ENCODE data around the gene GABRG3. TPM values are rescaled to one million over a fixed set of nuclear protein-coding genes. Genes with fewer than 3 reads are reported as not detected.
A peak's percentile ranks its signal among the peaks of the same experiment; 100 is the strongest.

Gene GABRG3
- not detected in 2 replicates for total RNA-seq

- FAIRE-seq, result no peak
Observed at GRCh38 chr15:26970712-26971210, at the start of gene GABRG3. GABRG3 (plus strand) TSS chr15:26971181.

GRCh38 chr15:26921433-26921832, 49.5 kb upstream of the GABRG3 start:
- Histone ChIP-seq H3K27me3 (ENCODE audit: control insufficient read depth, insufficient read depth, low read length) (no peaks in the 10 kb centered on the region), H3K36me3 (ENCODE audit: control insufficient read depth, insufficient read depth, low read length) (no peaks in the 10 kb centered on the region), H3K4me3 (ENCODE audit: low read depth, low read length) (no peak overlapping the region)
- FAIRE-seq, result no peak
- no peak for TF ChIP-seq CTCF (IDR thresholded peaks at IDR 0.05; ENCODE audit: insufficient read depth, low read length, severe bottlenecking)
- DNase-seq (ENCODE audit: low read depth), result no peak

More at GRCh38 chr15:26970712-26971210, at the start of gene GABRG3:
- Histone ChIP-seq H3K4me3 (ENCODE audit: low read depth, low read length) (no peak within 1 kb of the TSS), H3K36me3 (ENCODE audit: control insufficient read depth, insufficient read depth, low read length) (no peaks in the 10 kb centered on the region), H3K27me3 (ENCODE audit: control insufficient read depth, insufficient read depth, low read length) (peaks cover 2% of the 10 kb centered on the region)
- no peak for DNase-seq (ENCODE audit: low read depth)
- no peak for TF ChIP-seq CTCF (IDR thresholded peaks at IDR 0.05; ENCODE audit: insufficient read depth, low read length, severe bottlenecking)

- DNase-seq (ENCODE audit: low read depth) (no peak), FAIRE-seq (no peak)
- H3K36me3 ChIP-seq (ENCODE audit: control insufficient read depth, insufficient read depth, low read length), result no peaks in the 10 kb centered on the region
- TF ChIP-seq CTCF (IDR thresholded peaks at IDR 0.05; ENCODE audit: insufficient read depth, low read length, severe bottlenecking), result no peak
- no peaks in the 10 kb centered on the region for H3K27me3 ChIP-seq (ENCODE audit: control insufficient read depth, insufficient read depth, low read length)
- no peak overlapping the region for H3K4me3 ChIP-seq (ENCODE audit: low read depth, low read length)
Observed at GRCh38 chr15:26926081-26926480, 44.9 kb upstream of the GABRG3 start.

- FAIRE-seq, result peak; percentile 58
- no peak for TF ChIP-seq CTCF (IDR thresholded peaks at IDR 0.05; ENCODE audit: insufficient read depth, low read length, severe bottlenecking)
- H3K27me3 ChIP-seq (ENCODE audit: control insufficient read depth, insufficient read depth, low read length), result no peaks in the 10 kb centered on the region
- no peak overlapping the region for H3K4me3 ChIP-seq (ENCODE audit: low read depth, low read length)
- DNase-seq (ENCODE audit: low read depth), result peak; percentile 2
- no peaks in the 10 kb centered on the region for H3K36me3 ChIP-seq (ENCODE audit: control insufficient read depth, insufficient read depth, low read length)
Observed at GRCh38 chr15:26928051-26928450, 42.9 kb upstream of the GABRG3 start.

GRCh38 chr15:26929588-26929987, 41.4 kb upstream of the GABRG3 start:
- no peak for FAIRE-seq
- no peak for DNase-seq (ENCODE audit: low read depth)
- H3K27me3 ChIP-seq (ENCODE audit: control insufficient read depth, insufficient read depth, low read length), result no peaks in the 10 kb centered on the region
- H3K36me3 ChIP-seq (ENCODE audit: control insufficient read depth, insufficient read depth, low read length), result no peaks in the 10 kb centered on the region
- H3K4me3 ChIP-seq (ENCODE audit: low read depth, low read length), result no peak overlapping the region
- TF ChIP-seq CTCF (IDR thresholded peaks at IDR 0.05; ENCODE audit: insufficient read depth, low read length, severe bottlenecking), result no peak

GRCh38 chr15:26934848-26935247, 36.1 kb upstream of the GABRG3 start:
- Histone ChIP-seq H3K36me3 (ENCODE audit: control insufficient read depth, insufficient read depth, low read length) (no peaks in the 10 kb centered on the region), H3K27me3 (ENCODE audit: control insufficient read depth, insufficient read depth, low read length) (no peaks in the 10 kb centered on the region), H3K4me3 (ENCODE audit: low read depth, low read length) (no peak overlapping the region)
- DNase-seq (ENCODE audit: low read depth) (no peak), FAIRE-seq (no peak)
- no peak for TF ChIP-seq CTCF (IDR thresholded peaks at IDR 0.05; ENCODE audit: insufficient read depth, low read length, severe bottlenecking)
